ENCODE data around the gene DCTD. TPM values are rescaled to one million over a fixed set of nuclear protein-coding genes. Genes with fewer than 3 reads are reported as not detected.

DCTD gene
- total and polyA plus RNA-seq, 4 donors: 36.9 to 52.9 (median 44.7) TPM

GRCh38 chr4:182918044-182918607 is 940 bp upstream of the DCTD start:
- DNase-seq (ENCODE audit: low spot score): no peak
- Histone ChIP-seq H3K27ac (ENCODE audit: low read depth in 1 of 2, low read length in 2 of 2) (peak overlapping the region; percentile 92 to 100), H3K4me1 (ENCODE audit: control insufficient read depth in 4 of 4, insufficient read depth in 4 of 4, low read length in 3 of 4) (peaks cover 1 to 40% (median 20%) of the 10 kb centered on the region in 4 donors), H3K9ac (ENCODE audit: low read depth in 1 of 2, low read length in 2 of 2) (peak overlapping the region; percentile 51 to 69), H3K36me3 (ENCODE audit: control insufficient read depth in 4 of 4, insufficient read depth in 3 of 4, low read depth in 1 of 4, low read length in 3 of 4) (peaks cover 5 to 15% (median 13%) of the 10 kb centered on the region in 4 donors), H3K27me3 (ENCODE audit: control insufficient read depth in 4 of 4, insufficient read depth in 4 of 4, low read length in 3 of 4) (no peaks in the 10 kb centered on the region), H3K9me3 (ENCODE audit: control insufficient read depth in 4 of 4, low read length in 3 of 4) (no peaks in the 10 kb centered on the region), H3K4me3 (ENCODE audit: low read depth in 1 of 3, low read length in 3 of 3) (peak overlapping the region; percentile 64 to 94 (median 82))
- 10% methylated on average over 12 of the region's 12 CpGs for WGBS
- TF ChIP-seq HNF4G (IDR thresholded peaks at IDR 0.05): no peak
- no peak for TF ChIP-seq REST (IDR thresholded peaks at IDR 0.05)
- no peak for TF ChIP-seq RAD21 (IDR thresholded peaks at IDR 0.05)
- TF ChIP-seq TAF1 (conservative IDR thresholded peaks at IDR 0.05): no peak
- TF ChIP-seq JUND (IDR thresholded peaks at IDR 0.05): no peak
- TF ChIP-seq YY1 (IDR thresholded peaks at IDR 0.05): no peak
- no peak for TF ChIP-seq GABPA (IDR thresholded peaks at IDR 0.05 in 1 of 2, conservative IDR thresholded peaks at IDR 0.05 in 1 of 2)
- no peak for TF ChIP-seq RXRA (IDR thresholded peaks at IDR 0.05)
- TF ChIP-seq NR2F2 (IDR thresholded peaks at IDR 0.05): no peak
- TF ChIP-seq, protein P1, sequence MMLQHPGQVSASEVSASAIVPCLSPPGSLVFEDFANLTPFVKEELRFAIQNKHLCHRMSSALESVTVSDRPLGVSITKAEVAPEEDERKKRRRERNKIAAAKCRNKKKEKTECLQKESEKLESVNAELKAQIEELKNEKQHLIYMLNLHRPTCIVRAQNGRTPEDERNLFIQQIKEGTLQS (IDR thresholded peaks at IDR 0.05): no peak
- TF ChIP-seq SP1 (IDR thresholded peaks at IDR 0.05): no peak
- no peak for TF ChIP-seq EGR1 (IDR thresholded peaks at IDR 0.05; ENCODE audit: low read depth in 2 of 2)
- no peak for TF ChIP-seq HNF4A (conservative IDR thresholded peaks at IDR 0.05)
- TF ChIP-seq FOXA2 (IDR thresholded peaks at IDR 0.05): no peak
- TF ChIP-seq, protein P2, sequence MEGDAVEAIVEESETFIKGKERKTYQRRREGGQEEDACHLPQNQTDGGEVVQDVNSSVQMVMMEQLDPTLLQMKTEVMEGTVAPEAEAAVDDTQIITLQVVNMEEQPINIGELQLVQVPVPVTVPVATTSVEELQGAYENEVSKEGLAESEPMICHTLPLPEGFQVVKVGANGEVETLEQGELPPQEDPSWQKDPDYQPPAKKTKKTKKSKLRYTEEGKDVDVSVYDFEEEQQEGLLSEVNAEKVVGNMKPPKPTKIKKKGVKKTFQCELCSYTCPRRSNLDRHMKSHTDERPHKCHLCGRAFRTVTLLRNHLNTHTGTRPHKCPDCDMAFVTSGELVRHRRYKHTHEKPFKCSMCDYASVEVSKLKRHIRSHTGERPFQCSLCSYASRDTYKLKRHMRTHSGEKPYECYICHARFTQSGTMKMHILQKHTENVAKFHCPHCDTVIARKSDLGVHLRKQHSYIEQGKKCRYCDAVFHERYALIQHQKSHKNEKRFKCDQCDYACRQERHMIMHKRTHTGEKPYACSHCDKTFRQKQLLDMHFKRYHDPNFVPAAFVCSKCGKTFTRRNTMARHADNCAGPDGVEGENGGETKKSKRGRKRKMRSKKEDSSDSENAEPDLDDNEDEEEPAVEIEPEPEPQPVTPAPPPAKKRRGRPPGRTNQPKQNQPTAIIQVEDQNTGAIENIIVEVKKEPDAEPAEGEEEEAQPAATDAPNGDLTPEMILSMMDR (IDR thresholded peaks at IDR 0.05; ENCODE audit: low read depth, low read length, missing input control): no peak
- TF ChIP-seq MAX (IDR thresholded peaks at IDR 0.05): no peak

- Histone ChIP-seq H3K4me1 (ENCODE audit: control insufficient read depth in 4 of 4, insufficient read depth in 4 of 4, low read length in 3 of 4) (peaks cover 0 to 37% (median 14%) of the 10 kb centered on the region in 4 donors), H3K27ac (ENCODE audit: low read depth in 1 of 2, low read length in 2 of 2) (peak overlapping the region; percentile 85 to 86), H3K9me3 (ENCODE audit: control insufficient read depth in 4 of 4, low read length in 3 of 4) (no peaks in the 10 kb centered on the region), H3K4me3 (ENCODE audit: low read depth in 1 of 3, low read length in 3 of 3) (peak overlapping the region; percentile 79 to 94 (median 84)), H3K36me3 (ENCODE audit: control insufficient read depth in 4 of 4, insufficient read depth in 3 of 4, low read depth in 1 of 4, low read length in 3 of 4) (peaks cover 5 to 26% (median 18%) of the 10 kb centered on the region in 4 donors), H3K27me3 (ENCODE audit: control insufficient read depth in 4 of 4, insufficient read depth in 4 of 4, low read length in 3 of 4) (no peaks in the 10 kb centered on the region), H3K9ac (ENCODE audit: low read depth in 1 of 2, low read length in 2 of 2) (peak overlapping the region; percentile 10 to 90)
- peak; percentile 54 for DNase-seq (ENCODE audit: low spot score)
- 10% methylated on average over 38 of the region's 38 CpGs for WGBS
- no peak for TF ChIP-seq JUND (IDR thresholded peaks at IDR 0.05)
- no peak for TF ChIP-seq RAD21 (IDR thresholded peaks at IDR 0.05)
- no peak for TF ChIP-seq SP1 (IDR thresholded peaks at IDR 0.05)
- no peak for TF ChIP-seq RXRA (IDR thresholded peaks at IDR 0.05)
- TF ChIP-seq, protein P1 (IDR thresholded peaks at IDR 0.05): no peak
- no peak for TF ChIP-seq TAF1 (conservative IDR thresholded peaks at IDR 0.05)
- no peak for TF ChIP-seq HNF4A (conservative IDR thresholded peaks at IDR 0.05)
- no peak for TF ChIP-seq HNF4G (IDR thresholded peaks at IDR 0.05)
- TF ChIP-seq NR2F2 (IDR thresholded peaks at IDR 0.05): no peak
- no peak for TF ChIP-seq FOXA2 (IDR thresholded peaks at IDR 0.05)
- no peak for TF ChIP-seq YY1 (IDR thresholded peaks at IDR 0.05)
- TF ChIP-seq, protein P3, sequence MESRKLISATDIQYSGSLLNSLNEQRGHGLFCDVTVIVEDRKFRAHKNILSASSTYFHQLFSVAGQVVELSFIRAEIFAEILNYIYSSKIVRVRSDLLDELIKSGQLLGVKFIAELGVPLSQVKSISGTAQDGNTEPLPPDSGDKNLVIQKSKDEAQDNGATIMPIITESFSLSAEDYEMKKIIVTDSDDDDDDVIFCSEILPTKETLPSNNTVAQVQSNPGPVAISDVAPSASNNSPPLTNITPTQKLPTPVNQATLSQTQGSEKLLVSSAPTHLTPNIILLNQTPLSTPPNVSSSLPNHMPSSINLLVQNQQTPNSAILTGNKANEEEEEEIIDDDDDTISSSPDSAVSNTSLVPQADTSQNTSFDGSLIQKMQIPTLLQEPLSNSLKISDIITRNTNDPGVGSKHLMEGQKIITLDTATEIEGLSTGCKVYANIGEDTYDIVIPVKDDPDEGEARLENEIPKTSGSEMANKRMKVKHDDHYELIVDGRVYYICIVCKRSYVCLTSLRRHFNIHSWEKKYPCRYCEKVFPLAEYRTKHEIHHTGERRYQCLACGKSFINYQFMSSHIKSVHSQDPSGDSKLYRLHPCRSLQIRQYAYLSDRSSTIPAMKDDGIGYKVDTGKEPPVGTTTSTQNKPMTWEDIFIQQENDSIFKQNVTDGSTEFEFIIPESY (IDR thresholded peaks at IDR 0.05): no peak
- TF ChIP-seq, protein P2 (IDR thresholded peaks at IDR 0.05; ENCODE audit: low read depth, low read length, missing input control): no peak
- TF ChIP-seq GABPA (IDR thresholded peaks at IDR 0.05 in 1 of 2, conservative IDR thresholded peaks at IDR 0.05 in 1 of 2): no peak
- TF ChIP-seq EGR1 (IDR thresholded peaks at IDR 0.05; ENCODE audit: low read depth in 2 of 2): no peak
- TF ChIP-seq MAX (IDR thresholded peaks at IDR 0.05): no peak
Observed at GRCh38 chr4:182916483-182917181, 554 bp downstream of the DCTD start.

Data from liver (tissue), 9 donors.